Uterus (tissue), 2 donors: ENCODE data around the gene PRLH.

Experiments used
- POLR2A ChIP-seq, 2 donors: fragments of 450-650 bp; IDR thresholded peaks; one replicate each; pipeline ENCODE4 v1.6.1; 2016; ENCODE audit warnings: antibody characterized with exemption in 2 of 2, mild to moderate bottlenecking in 1 of 2, moderate library complexity in 1 of 2
- TF ChIP-seq, protein P1 (sequence below), 4 experiments: fragments of 200-600 bp in 2 of 4; fragments of 450-650 bp in 2 of 4; sonication (generic) in 2 of 4; IDR thresholded peaks; one replicate each; pipeline ENCODE4 v1.5.1; 2016 to 2019; ENCODE audit warnings: antibody characterized with exemption in 4 of 4, mild to moderate bottlenecking in 2 of 4, moderate library complexity in 1 of 4

- no peak for TF ChIP-seq POLR2A (IDR thresholded peaks at IDR 0.05)
- TF ChIP-seq, protein P1, sequence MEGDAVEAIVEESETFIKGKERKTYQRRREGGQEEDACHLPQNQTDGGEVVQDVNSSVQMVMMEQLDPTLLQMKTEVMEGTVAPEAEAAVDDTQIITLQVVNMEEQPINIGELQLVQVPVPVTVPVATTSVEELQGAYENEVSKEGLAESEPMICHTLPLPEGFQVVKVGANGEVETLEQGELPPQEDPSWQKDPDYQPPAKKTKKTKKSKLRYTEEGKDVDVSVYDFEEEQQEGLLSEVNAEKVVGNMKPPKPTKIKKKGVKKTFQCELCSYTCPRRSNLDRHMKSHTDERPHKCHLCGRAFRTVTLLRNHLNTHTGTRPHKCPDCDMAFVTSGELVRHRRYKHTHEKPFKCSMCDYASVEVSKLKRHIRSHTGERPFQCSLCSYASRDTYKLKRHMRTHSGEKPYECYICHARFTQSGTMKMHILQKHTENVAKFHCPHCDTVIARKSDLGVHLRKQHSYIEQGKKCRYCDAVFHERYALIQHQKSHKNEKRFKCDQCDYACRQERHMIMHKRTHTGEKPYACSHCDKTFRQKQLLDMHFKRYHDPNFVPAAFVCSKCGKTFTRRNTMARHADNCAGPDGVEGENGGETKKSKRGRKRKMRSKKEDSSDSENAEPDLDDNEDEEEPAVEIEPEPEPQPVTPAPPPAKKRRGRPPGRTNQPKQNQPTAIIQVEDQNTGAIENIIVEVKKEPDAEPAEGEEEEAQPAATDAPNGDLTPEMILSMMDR (IDR thresholded peaks at IDR 0.05) = no peak
Observed at GRCh38 chr2:237552908-237553307, 13.5 kb upstream of the PRLH start.
